HK-2 (cell line): ENCODE data around the gene FAM181A.

Source experiments
- DNase-seq: peaks from one replicate; pipeline ENCODE4 v3.0.0-alpha.2; 2018; ENCODE audit not compliant: unreplicated experiment

FAM181A gene

DNA sequence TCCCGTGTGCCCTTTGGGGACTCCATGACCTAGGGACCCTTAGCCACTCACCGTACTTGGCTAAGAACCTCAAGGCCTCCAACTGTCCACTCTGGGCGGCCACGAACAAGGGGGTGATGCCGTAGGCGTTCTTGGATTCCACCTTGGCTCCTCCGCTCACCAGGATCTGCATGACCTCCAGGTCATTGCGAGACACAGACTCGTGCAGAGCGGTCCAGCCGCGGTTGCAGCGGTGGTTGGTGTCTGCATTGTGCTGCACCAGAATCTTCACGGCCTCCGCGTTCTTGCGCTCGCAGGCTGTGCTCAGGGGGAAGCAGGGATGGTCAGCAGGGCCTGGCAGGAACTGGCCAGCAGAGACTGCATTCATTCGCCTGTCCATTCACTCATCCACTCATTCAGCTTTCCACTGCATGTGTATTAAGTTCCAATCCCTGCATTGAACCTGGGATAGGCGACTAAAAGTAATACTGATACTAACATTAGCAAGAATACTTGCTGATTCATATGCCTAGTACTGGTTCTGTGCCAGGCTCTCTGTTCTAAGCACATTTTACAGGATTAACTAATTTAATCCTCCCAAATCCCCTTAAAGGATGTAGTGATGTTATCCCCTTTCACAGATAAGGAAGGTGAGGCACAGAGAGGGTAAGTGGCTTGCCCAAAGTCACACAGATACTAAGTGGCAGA, 23.9 kb downstream of the FAM181A start:
- DNase-seq, result no peak

DNA sequence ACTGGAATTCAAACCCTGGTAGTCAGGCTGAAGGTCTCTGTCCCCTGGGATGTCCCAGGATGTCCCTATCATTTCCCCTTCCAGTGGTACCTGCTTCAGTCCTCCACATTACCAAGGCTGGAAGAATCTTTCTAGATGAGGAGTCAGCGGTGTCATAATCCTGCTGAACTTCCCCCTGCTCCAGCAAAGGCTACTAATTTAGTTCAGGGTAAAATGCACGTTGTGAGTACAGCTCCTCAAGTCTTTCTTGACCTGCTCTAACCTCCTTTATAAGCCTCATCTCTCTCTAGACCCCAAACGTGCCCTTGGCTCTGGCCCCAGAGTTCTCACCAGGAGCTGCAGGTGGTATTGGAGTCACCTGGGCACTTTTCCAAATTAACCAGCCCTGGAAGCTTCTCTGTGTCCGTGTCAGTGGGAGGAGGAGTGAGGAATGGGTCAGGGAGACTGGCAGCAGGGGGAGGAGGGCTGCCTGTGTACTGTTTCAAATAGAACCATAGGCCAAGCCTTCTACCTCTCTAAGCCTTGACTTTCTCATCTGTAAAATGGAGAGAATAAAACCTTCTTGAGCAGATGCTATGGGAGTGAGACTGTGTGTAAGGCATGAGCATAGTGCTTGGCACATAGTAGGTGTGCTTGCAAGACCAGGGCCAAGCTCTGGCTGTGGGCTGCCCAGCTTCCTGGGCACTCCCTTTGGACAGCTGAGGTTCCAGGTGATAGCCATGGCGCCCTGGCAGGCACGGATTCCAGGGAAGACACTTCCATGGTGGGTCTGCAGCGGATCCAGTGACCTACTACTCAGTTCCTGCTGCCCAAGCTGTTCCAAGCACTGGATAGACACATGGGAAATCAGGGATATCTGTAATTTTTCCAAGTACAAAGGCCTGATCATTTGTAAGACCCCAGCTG, 24.7 kb downstream of the FAM181A start:
- no peak for DNase-seq

DNA sequence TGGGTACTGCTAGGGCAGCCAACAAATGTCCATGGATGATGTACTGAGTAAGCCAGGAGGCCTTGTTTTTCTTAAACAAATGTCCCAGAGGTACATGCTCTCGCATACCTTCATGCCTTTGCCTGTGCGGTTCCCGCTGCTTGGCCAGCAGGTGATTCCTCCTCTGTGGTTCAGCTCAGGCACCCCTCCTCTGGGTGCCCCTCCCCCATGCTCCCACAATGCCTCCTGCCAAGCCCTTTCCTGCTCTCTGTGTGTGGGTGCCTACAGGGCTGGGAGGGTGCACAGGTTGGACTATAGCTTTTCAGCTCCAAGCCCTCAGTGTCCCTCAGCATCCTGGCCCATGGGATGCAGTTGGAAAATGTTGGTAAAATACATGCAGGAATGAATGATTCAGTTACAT, 25.7 kb downstream of the FAM181A start:
- DNase-seq, result no peak

DNA sequence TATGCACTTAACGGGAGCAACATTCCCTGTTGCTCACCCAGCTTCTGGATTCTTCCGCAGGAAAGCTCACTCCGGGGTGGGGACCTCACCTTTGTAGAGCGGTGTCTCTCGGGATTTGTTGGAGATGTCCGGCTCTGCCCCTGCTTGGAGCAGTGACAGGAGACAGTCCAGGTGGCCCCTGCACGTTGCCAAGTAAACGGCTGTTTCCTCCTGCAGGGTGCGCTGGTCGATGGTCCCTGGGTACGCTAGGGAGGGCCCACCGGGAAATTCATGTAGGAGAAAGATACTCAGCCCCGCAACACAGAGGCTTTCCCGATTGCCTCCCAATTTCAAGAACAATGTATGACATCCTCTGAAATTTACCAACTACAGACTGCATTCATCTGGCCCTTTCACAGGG, 26.1 kb downstream of the FAM181A start:
- DNase-seq, result no peak

DNA sequence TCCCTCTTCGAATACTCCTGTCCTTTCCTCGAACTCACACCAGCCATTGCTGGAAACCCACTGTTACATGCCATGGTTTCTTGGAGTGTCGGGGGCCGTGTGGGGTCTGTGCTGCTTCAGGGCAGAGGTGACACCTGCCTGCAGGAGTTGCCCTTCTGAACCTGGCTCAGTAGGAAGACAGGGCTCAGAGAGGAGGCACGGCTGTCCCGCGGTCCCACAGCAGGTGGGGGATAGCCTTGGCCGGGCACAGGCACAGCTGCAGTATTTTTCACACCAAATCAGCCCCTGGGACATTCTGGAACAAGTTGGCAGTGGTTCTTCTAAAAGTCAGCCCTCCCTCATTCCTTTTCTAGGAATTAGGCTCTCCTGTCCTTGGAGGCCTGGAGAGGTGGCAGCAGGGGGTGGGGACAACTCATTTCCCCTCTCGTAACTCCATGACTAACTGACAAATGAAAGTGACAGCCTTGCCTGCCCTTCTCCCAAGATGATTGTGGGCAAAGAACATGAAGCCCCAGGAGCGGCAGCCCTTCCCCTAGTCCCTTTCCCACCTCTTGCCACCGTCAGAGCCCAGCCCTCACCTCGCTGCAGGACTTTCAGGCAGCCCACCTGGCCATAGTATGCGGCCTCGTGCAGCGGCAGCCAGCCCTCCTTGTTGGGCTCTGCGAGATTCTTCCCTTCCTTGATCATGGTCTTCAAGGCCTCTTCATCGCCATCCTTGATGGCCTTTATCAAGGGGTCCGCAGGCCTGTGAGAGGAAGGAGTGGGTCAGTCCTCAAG, 26.8 kb downstream of the FAM181A start:
- no peak for DNase-seq

DNA sequence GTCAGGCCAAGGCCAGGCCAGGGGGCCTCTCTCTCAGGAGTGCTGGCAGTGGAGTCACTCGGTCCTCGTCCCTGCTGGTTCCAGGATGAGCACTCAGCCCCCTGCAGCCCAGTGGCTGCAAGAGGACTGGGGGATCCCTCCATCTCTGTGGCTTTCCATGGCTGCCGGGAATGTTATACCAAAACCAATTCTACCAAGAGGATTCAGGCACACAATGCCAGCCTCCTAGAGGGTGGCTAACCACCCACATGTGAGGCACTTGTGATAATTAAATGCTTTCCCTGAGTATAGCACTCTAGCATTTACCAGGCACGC, 27.3 kb downstream of the FAM181A start:
- no peak for DNase-seq

DNA sequence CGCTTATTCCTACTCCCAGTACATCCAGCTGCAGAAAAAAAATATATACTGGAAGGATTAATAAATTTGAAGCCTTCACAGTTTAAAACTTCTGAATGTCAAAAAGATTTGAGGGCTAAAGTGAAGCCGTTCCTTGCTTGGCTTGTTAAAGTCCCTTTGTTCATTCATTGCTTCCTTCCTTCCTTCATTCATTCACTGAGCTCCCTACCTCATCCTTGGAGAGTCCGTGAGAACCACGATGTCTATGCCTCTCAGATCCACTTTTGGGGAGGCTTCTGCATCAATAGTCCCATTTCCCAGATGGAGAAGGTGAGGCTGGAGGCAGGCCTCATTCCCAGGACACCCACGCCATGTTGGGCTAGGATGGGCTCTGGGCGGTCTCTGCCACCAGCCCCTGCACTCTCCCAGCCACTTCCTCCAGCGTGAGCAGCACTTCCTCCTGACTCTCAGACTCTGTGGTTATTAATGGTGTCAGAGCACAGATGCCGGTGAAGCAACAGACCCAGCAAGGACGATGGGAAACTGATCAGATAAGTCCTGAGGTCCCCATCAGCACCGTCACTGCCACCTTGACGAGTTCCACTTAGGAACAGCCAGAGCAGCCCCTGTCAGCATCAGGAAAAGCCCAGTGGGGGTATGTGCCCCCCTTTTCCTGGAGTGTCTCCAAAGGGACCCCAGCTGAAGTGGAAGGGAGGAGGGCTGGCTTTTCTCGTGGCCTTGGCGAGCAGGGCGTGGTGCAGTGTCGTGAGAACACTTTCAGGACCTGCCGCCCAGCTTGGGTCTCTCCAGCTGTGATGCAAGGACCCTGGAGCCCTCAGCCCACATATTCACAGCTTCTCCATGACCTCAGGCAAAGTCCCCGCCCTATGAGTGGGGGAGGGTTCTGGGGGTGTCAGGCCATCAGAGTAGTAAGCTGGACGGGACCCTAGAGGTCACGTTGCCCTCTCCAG, 28.0 kb downstream of the FAM181A start:
- no peak for DNase-seq

DNA sequence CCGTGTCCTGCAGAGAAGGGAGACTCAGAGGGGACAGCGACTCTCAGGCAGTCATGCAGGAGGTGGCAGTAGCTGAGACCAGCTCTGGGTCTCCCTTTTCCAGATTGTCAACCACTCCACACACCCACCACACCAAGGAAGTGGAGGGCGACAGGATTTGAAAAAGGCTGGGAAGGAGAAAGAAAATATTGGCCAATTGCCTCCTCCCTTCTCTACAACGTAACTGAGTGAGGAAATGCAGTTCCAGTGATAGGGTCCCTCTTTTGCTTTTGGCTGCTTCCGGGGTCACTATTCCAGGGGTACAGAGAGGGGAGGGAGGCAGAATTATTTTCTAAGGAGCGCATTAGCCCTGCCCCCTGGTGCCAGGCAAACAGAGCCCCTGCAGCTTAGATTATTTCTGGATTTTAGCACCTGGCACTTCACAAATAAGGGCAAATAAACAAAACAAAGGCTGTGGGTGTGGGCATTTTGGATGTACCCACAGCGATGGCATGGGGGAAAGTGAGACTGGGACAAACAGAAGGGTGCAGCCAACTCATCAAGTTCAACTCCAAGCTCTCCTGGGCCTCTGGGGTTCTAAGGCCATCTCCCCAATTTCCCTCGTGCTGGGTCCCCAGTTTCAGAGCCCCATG, 28.8 kb downstream of the FAM181A start:
- no peak for DNase-seq

DNA sequence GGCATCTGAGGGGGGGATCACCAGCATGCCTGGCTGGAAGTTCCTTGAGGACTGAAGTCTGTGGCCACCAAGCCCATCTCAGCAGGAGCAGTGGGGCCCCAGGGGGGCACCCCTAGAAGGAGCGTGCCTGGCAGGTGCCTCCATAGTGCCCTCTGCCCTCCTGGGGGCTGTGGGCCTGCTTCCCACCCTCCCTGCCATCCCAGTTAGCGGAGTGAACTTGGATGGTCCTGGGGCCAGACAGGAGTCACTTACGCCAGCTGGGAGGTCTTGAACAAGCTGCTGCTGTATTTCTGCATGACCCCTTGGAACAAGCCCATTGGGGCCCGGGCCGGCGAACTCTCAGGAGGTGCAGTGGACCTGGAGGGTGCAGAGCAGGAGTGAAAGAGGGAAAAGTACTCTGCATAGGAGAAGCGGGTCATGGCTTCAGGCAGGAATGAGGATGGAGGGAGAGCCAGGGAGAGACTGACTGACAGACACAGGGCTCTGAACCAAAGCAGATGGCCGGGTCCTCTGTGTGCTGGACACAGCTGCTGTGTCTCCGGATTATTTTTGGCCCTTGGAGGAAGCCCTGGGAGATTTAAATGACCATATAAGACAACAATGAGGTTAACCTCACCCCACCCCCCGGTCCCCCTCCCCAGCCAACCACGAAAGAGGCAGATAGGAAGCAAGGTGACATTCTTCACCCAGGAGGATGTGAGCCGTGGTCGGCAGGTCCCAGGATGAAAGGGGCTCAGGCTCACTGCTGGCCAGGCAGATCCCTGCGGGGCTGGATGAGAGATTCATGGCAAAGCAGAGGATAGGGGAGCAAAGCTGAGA, 29.6 kb downstream of the FAM181A start:
- peak; percentile 28 for DNase-seq

DNA sequence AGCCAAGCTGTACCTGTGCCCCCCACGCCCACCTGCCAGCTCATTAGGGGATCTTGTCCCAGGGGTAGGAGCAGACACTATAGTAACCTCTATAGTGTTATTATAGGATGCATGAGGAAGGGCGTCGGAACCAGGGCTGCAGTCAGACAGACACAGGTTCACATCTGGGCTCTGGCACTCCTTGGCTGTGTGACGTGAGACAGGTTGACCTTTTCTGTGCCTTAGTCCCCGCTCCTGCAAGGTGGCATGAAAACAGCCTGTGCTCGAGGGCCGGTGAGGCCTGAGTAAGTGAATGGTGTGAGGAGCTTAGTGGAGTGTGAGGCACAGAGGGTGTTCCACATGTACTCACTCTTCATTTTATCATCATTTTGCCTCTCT, 30.2 kb downstream of the FAM181A start:
- DNase-seq, result no peak

DNA sequence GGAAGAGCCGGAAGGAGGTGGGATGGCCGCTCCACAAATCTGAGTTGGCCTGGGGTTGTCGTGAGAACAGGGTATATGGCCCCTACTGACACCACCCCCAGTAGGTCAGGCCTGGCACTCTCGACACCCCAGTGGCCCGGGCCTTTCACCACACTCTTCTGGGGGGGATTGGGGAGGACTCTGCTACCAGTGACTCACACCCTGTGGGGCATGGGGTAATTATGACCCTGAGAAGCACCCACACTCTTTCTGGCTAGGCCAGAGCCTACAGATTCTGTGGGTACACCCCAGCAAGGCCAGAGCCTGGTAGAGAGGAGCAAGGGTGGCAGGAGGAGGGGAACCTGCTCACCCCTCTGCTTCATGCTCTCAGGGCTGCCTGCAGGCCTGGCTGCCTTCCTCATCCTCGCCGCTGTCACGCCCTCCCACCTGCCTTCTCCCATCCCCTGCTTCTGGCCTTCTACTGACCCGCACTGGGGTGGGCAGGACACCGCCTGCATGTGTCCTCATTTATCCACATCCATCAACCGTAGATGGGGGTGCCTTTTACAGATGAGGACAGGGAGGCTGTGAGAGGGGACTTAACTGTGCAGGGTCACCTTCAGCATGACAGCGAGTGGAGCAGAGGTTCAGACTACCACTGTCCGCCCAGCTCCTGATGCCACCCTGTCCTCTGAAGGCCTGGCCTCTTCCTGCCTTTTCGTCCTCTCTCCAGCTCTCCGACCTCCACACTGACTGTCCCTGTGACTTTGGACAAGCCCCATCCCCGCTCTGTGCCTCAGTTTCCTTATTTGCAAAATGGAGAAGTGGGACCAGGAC, 30.8 kb downstream of the FAM181A start:
- no peak for DNase-seq

DNA sequence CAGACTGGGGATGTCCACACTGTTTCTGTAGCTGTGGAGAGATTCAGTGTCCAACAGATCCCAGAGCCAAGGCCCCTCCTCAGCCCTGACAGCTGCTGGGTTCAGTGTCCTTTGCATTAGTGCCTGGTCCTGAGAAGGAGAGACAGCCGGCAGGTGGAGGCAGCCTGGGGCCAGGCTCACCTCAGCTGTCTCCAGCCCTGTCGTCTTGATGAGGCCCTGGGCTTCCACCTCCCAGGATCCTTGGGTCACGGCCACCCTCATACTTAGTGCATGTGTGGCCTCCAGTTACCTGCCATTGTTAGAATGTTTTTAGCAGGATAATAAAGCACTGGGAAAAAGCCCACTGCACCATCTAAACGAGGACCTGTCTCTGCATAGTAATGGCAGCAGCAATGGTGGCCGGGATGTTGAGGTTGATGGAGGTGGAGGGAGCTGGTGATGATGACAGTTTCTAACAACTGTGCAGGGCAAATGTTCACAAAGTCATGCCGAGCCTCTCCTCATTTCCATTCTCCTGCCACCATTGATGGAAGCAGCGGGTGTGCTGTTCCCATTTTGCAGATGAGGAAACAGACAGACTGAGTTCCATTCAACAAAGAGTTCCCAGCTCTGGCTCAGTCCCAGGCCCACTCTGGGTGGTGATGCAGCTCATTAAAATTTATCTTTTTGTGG, 31.6 kb downstream of the FAM181A start:
- no peak for DNase-seq

DNA sequence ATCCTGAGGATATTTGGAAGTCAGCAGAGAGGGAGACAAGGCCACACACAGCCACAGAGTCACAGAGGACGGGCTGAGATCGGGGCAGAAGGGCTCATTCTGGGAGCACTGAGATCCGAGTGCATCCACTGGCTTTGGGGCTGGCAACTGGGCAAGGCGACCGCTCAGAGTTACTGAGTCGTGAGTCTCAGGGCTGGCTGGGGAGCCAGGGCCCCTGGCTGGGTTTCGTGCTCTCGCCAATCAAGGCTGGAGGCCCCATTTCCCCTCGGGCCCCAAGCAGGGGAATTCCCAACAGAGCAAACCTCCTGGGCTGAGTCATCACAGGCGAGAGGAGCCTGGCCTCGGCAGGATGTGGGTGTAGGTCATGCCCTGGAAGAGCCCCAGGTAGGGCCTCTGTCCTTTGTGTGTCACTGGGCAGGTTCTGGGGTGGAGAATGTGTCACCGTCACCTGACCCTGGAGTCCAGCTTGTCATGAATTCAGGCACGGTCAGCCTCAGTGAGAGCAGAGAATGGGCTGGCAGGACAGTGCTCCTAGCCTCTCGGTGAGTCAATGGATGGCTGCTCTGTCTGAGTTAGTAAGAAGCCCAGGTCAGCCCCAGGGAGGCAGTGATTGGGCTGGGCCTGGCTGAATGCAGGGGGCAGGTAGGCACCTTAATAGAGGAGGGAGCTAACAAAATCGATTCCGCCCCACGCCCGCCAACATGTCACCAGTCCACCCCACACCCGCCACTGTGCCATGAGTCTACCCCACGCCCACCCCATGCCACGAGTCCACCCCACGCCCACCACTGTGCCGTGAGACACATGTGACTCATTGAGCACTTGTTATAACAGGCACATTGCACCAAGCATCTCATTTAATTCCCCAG, 32.3 kb downstream of the FAM181A start:
- DNase-seq, result peak; percentile 98

DNA sequence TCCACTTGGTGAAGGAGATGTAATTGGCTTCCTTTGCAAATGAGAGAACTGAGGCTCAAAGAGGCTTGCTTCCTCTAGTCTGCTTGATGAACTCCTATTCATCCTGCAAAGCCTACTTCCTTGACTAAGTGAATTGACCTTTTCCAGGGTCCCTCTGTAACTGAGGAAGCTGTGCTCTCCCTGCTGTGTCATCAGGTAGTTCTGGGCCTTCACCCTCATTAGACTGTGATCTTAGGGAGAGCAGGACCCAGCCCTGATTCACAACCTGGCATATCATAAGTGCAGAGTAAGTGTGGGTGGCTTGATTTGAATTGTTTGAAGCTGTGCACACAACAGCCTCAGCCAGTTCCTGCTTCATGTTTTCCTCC, 32.9 kb downstream of the FAM181A start:
- no peak for DNase-seq

DNA sequence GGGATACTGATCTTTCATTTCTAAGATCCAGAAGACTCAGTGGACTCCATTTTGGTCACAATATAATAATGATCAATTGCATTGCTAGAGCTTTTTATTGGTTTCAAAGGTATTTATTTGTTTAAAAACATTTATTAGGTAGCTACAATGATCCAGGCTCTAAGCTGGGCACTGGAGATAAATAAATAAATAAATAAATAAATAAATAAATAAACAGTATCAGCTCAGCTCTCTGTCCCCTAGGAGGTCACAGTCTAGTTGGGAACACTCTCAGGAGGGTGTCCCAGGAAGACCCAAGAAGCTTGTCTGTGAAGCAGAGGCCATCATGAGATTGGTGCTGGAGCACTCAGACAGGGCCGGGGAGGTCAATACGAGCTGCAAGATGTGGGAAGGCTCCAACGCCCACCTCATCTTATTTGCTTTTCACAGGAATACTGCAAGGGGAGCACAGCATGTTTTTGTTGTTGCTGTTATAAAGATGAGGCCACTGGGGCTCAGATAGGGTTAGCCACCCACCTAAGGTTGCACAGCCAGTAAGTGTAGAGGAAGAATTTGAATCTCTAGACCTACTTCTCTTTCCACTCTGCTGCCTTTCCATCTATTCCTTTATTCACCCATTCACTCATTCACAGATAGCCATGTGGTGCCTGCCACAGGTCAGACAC, 33.8 kb downstream of the FAM181A start:
- no peak for DNase-seq

DNA sequence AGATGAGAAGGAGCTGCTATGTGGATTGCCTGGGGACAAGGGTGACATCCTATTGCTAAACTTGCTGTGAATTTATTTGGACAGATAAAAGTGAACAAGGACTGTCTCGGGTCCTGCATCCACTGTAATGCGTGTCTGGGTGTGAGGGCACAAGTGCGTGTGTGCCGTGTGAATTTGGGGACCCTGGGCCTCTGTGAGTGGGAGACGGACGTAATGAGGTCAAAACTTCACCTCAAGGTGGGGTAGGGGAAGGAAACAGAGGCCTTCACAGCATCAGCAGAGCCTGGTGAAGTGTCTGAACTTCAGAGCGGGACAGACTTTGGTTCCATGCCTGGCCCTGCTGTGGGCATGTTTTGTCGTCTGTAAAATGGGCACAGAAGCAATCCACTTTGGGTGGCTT, 34.5 kb downstream of the FAM181A start:
- DNase-seq, result no peak
